AG20443 (cell line): ENCODE data around the gene PARN.

Source experiments
- DNase-seq: peaks from one replicate; pipeline ENCODE4 v3.0.0; 2012; ENCODE audit warnings: low spot score, mixed read lengths

The PARN gene

GRCh38 chr16:14529010-14529669 lies 100.9 kb downstream of the PARN start:
- DNase-seq: peak; percentile 75

GRCh38 chr16:14528306-14528705 lies 101.8 kb downstream of the PARN start:
- DNase-seq: no peak

- DNase-seq: peak; percentile 70
These were observed 102.5 kb downstream of the PARN start for GRCh38 chr16:14527411-14528044.

GRCh38 chr16:14525596-14525995 lies 104.5 kb downstream of the PARN start:
- DNase-seq: no peak

GRCh38 chr16:14524979-14525378 lies 105.1 kb downstream of the PARN start:
- DNase-seq: no peak

GRCh38 chr16:14523632-14524031 lies 106.4 kb downstream of the PARN start:
- DNase-seq: no peak

GRCh38 chr16:14522671-14523070 lies 107.4 kb downstream of the PARN start:
- no peak for DNase-seq

GRCh38 chr16:14520753-14521152 lies 109.3 kb downstream of the PARN start:
- no peak for DNase-seq

- no peak for DNase-seq
These were observed 115.1 kb downstream of the PARN start for GRCh38 chr16:14514967-14515366.

GRCh38 chr16:14513389-14514107 lies 116.5 kb downstream of the PARN start:
- no peak for DNase-seq

- DNase-seq: no peak
These were observed 118.3 kb downstream of the PARN start for GRCh38 chr16:14511800-14512135.

GRCh38 chr16:14510939-14511799 lies 118.9 kb downstream of the PARN start:
- DNase-seq: peak; percentile 64

- no peak for DNase-seq
These were observed 119.5 kb downstream of the PARN start for GRCh38 chr16:14510581-14510938.

- no peak for DNase-seq
These were observed 120.4 kb downstream of the PARN start for GRCh38 chr16:14509675-14510132.

GRCh38 chr16:14509055-14509454 lies 121.0 kb downstream of the PARN start:
- no peak for DNase-seq

- no peak for DNase-seq
These were observed 124.2 kb downstream of the PARN start for GRCh38 chr16:14505846-14506245.

GRCh38 chr16:14502932-14503741 lies 126.9 kb downstream of the PARN start:
- DNase-seq: no peak

GRCh38 chr16:14502256-14502875 lies 127.7 kb downstream of the PARN start:
- no peak for DNase-seq

- peak; percentile 92 for DNase-seq
These were observed 128.5 kb downstream of the PARN start for GRCh38 chr16:14501331-14502255.

GRCh38 chr16:14500791-14501190 lies 129.3 kb downstream of the PARN start:
- no peak for DNase-seq
